H1 (cell line): ENCODE measurements around the gene MINDY1. TPM values are rescaled to one million over a fixed set of nuclear protein-coding genes. Genes with fewer than 3 reads are reported as not detected.

Source experiments
- CTCF ChIA-PET: fragments of 300-600 bp; sonication (Branson Sonifier 250); formaldehyde crosslinking; loops from one replicate; lab custom pipeline; 2021; ENCODE audit not compliant: partially characterized antibody; lab: Charles Lee
- POLR2A ChIA-PET: fragments of 300-600 bp; sonication (Branson Sonifier 250); formaldehyde crosslinking; loops from one replicate; lab custom pipeline; 2021; ENCODE audit warnings: inconsistent platforms; ENCODE audit not compliant: partially characterized antibody; lab: Charles Lee
- DNase-seq, 2 experiments: peaks; one replicate each; pipeline versions ENCODE4 v3.0.0 to v3.0.0-alpha.2; 2010 to 2022; ENCODE audit warnings: low spot score in 2 of 2, low read depth in 1 of 2, mixed read lengths in 1 of 2
- FAIRE-seq: peaks from 2 replicates; lab custom pipeline; 2011; peaks lifted over from hg19 to GRCh38; lab: Jason Lieb, UNC
- H2AFZ ChIP-seq: 2 replicates; pipeline ENCODE4 v1.8.1; 2012; ENCODE audit warnings: low read length, inconsistent platforms
- H2AK5ac ChIP-seq: 2 replicates; pipeline ENCODE4 v1.6.1; 2013; ENCODE audit warnings: low read depth, low read length
- H2BK120ac ChIP-seq: replicated peaks from 2 replicates; pipeline ENCODE3; 2013; ENCODE audit warnings: low read depth, low read length, inconsistent platforms
- H2BK12ac ChIP-seq: 2 replicates; pipeline ENCODE4 v1.6.1; 2013; ENCODE audit warnings: low read depth, low read length
- H2BK15ac ChIP-seq: 2 replicates; pipeline ENCODE4 v1.6.1; 2013; ENCODE audit warnings: low read length
- H2BK20ac ChIP-seq: 2 replicates; pipeline ENCODE4 v1.6.1; 2013; ENCODE audit warnings: low read length
- H2BK5ac ChIP-seq: 2 replicates; pipeline ENCODE4 v1.6.1; 2013; ENCODE audit warnings: low read depth, low read length
- H3K14ac ChIP-seq: 2 replicates; pipeline ENCODE4 v1.6.1; 2013; ENCODE audit warnings: inconsistent platforms; ENCODE audit not compliant: insufficient read length
- H3K18ac ChIP-seq: 2 replicates; pipeline ENCODE4 v1.6.1; 2013; ENCODE audit warnings: low read length; ENCODE audit errors: extremely low read depth
- H3K23ac ChIP-seq: 2 replicates; pipeline ENCODE4 v1.6.1; 2013; ENCODE audit warnings: inconsistent platforms; ENCODE audit not compliant: insufficient read length
- H3K23me2 ChIP-seq: 2 replicates; pipeline ENCODE4 v1.6.1; 2013; ENCODE audit warnings: low read depth, low read length
- H3K27ac ChIP-seq: 2 replicates; pipeline ENCODE4 v1.6.1; 2011; ENCODE audit warnings: low read depth, low read length, inconsistent platforms
- H3K27me3 ChIP-seq, 4 experiments: replicated peaks in 1 of 4; 1 replicate in 1 of 4; 2 replicates in 3 of 4; pipeline versions ENCODE4 v1.6.1 to v1.8.1; 2011 to 2013; ENCODE audit warnings: low read length in 3 of 4, mild to moderate bottlenecking in 3 of 4, inconsistent platforms in 2 of 4, mixed read lengths in 2 of 4, moderate library complexity in 1 of 4; ENCODE audit not compliant: control insufficient read depth in 3 of 4, insufficient read depth in 3 of 4; ENCODE audit errors: extremely low read depth in 1 of 4
- H3K36me3 ChIP-seq, 4 experiments: 2 replicates each; pipeline versions ENCODE4 v1.6.1 to v1.8.1; 2011 to 2013; ENCODE audit warnings: mild to moderate bottlenecking in 4 of 4, low read length in 3 of 4, moderate library complexity in 2 of 4, control low read depth in 1 of 4, inconsistent platforms in 1 of 4; ENCODE audit not compliant: insufficient read depth in 4 of 4, control insufficient read depth in 2 of 4
- H3K4ac ChIP-seq: replicated peaks from 2 replicates; pipeline ENCODE3; 2013; ENCODE audit warnings: low read length, low read depth, mixed read lengths, inconsistent platforms; ENCODE audit not compliant: insufficient read length
- H3K4me1 ChIP-seq, 4 experiments: replicated peaks in 1 of 4; 1 replicate in 1 of 4; 2 replicates in 3 of 4; pipeline versions ENCODE4 v1.6.1 to v1.8.1; 2011 to 2013; ENCODE audit warnings: low read length in 3 of 4, inconsistent platforms in 2 of 4, mixed read lengths in 1 of 4; ENCODE audit not compliant: insufficient read depth in 4 of 4, control insufficient read depth in 3 of 4
- H3K4me2 ChIP-seq, 2 experiments: 2 replicates each; pipeline versions ENCODE4 v1.6.1 to v1.8.1; 2011 to 2013; ENCODE audit warnings: low read depth in 2 of 2, low read length in 2 of 2, control low read depth in 1 of 2, inconsistent platforms in 1 of 2, mild to moderate bottlenecking in 1 of 2; ENCODE audit not compliant: insufficient read depth in 1 of 2
- H3K4me3 ChIP-seq, 4 experiments: fragments of 200-600, 300-600 bp in 1 of 4; sonication (generic), shearing (Covaris generic), sonication (Bioruptor Twin) in 1 of 4; 2 replicates each; pipeline versions ENCODE4 v1.5.1 to v1.8.1; 2011 to 2016; ENCODE audit warnings: low read length in 4 of 4, low read depth in 3 of 4, control low read depth in 2 of 4, inconsistent platforms in 2 of 4, mild to moderate bottlenecking in 2 of 4, mixed read lengths in 1 of 4, moderate library complexity in 1 of 4; ENCODE audit not compliant: insufficient read depth in 2 of 4; ENCODE audit errors: extremely low read depth in 1 of 4
- H3K56ac ChIP-seq: replicated peaks from 2 replicates; pipeline ENCODE3; 2013; ENCODE audit warnings: low read depth, mild to moderate bottlenecking, mixed read lengths, low read length, inconsistent platforms; ENCODE audit not compliant: insufficient read length
- H3K79me1 ChIP-seq: 2 replicates; pipeline ENCODE4 v1.6.1; 2013; ENCODE audit warnings: low read depth, low read length, control low read depth
- H3K79me2 ChIP-seq, 2 experiments: 2 replicates each; pipeline versions ENCODE4 v1.6.1 to v1.8.1; 2012 to 2013; ENCODE audit warnings: low read length in 2 of 2, mild to moderate bottlenecking in 2 of 2, inconsistent platforms in 1 of 2; ENCODE audit not compliant: insufficient read depth in 2 of 2, control insufficient read depth in 1 of 2
- H3K9ac ChIP-seq, 4 experiments: replicated peaks in 1 of 4; 1 replicate in 1 of 4; 2 replicates in 3 of 4; pipeline versions ENCODE4 v1.6.1 to v1.8.1; 2011 to 2013; ENCODE audit warnings: low read depth in 3 of 4, low read length in 3 of 4, control low read depth in 2 of 4, mild to moderate bottlenecking in 2 of 4, moderate library complexity in 2 of 4, inconsistent platforms in 1 of 4; ENCODE audit errors: extremely low read depth in 1 of 4
- H3K9me3 ChIP-seq, 2 experiments: 2 replicates each; pipeline versions ENCODE4 v1.6.1 to v1.8.1; 2012 to 2013; ENCODE audit warnings: mild to moderate bottlenecking in 2 of 2, moderate library complexity in 2 of 2, control low read depth in 1 of 2, inconsistent platforms in 1 of 2, low read depth in 1 of 2, low read length in 1 of 2, mixed read lengths in 1 of 2; ENCODE audit not compliant: insufficient read depth in 2 of 2
- H4K20me1 ChIP-seq, 2 experiments: replicated peaks in 1 of 2; 2 replicates each; pipeline versions ENCODE3 to v1.8.1; 2011 to 2013; ENCODE audit warnings: inconsistent platforms in 2 of 2, low read length in 2 of 2, mild to moderate bottlenecking in 1 of 2; ENCODE audit not compliant: insufficient read depth in 2 of 2, control insufficient read depth in 1 of 2
- H4K5ac ChIP-seq: 2 replicates; pipeline ENCODE4 v1.6.1; 2013; ENCODE audit warnings: low read length, low read depth, mixed read lengths, inconsistent platforms; ENCODE audit not compliant: insufficient read length
- H4K8ac ChIP-seq: 2 replicates; pipeline ENCODE4 v1.8.0; 2013; ENCODE audit warnings: mild to moderate bottlenecking, moderate library complexity, low read length, inconsistent platforms; ENCODE audit not compliant: insufficient read depth; ENCODE audit errors: extremely low read depth
- H4K91ac ChIP-seq: replicated peaks from 2 replicates; pipeline ENCODE3; 2013; ENCODE audit warnings: low read length, mixed read lengths, inconsistent platforms; ENCODE audit not compliant: insufficient read length
- E2F6 ChIP-seq: IDR thresholded peaks from 2 replicates; pipeline ENCODE4 v1.6.1; 2012; ENCODE audit warnings: inconsistent platforms
- WGBS, 2 experiments: shearing (Covaris generic) in 1 of 2; methylation state at CpG; one replicate each; pipeline versions ENCODE4 v1.1.6 to v1.1.7; 2013 to 2015; ENCODE audit warnings: low lambda C conversion rate in 2 of 2, mixed read lengths in 2 of 2, inconsistent platforms in 1 of 2, low coverage in 1 of 2, missing lambda C conversion rate in 1 of 2; ENCODE audit not compliant: insufficient replicate concordance in 2 of 2, insufficient coverage in 1 of 2, insufficient read length in 1 of 2; ENCODE audit errors: extremely low coverage in 1 of 2, missing lambda C conversion rate in 1 of 2; 5-methylcytosine and 5-hydroxymethylcytosine counted together
- polyA plus RNA-seq, 7 experiments: library from polyadenylated mRNA; depleted of rRNA in 3 of 7; stranded (reverse) in 5 of 7; unstranded in 2 of 7; fragments of >200 nt in 5 of 7; fragments of 200-250 nt in 2 of 7; gene quantifications; 1 replicate in 5 of 7; 2 replicates in 1 of 7; 4 replicates in 1 of 7; pipeline versions ENCODE4 v1.2.1 to v1.2.3, GENCODE V29; 2011 to 2013; ENCODE audit warnings: missing spikeins in 2 of 7, mixed read lengths in 2 of 7
- total RNA-seq: library from RNA; stranded (reverse); fragmentation: NEBNext Ultra II Directional; extraction: Animal tissue kit (Norgen Biotek cat#: 25700); gene quantifications from 2 replicates; pipeline ENCODE4 v1.2.1, GENCODE V29; 2021

Gene MINDY1
- total and polyA plus RNA-seq, 2 of the 8 experiments (the other 6 are each of a cell fraction or from before 2014, with no cell fraction given): 10.3 to 11.4 TPM

DNA sequence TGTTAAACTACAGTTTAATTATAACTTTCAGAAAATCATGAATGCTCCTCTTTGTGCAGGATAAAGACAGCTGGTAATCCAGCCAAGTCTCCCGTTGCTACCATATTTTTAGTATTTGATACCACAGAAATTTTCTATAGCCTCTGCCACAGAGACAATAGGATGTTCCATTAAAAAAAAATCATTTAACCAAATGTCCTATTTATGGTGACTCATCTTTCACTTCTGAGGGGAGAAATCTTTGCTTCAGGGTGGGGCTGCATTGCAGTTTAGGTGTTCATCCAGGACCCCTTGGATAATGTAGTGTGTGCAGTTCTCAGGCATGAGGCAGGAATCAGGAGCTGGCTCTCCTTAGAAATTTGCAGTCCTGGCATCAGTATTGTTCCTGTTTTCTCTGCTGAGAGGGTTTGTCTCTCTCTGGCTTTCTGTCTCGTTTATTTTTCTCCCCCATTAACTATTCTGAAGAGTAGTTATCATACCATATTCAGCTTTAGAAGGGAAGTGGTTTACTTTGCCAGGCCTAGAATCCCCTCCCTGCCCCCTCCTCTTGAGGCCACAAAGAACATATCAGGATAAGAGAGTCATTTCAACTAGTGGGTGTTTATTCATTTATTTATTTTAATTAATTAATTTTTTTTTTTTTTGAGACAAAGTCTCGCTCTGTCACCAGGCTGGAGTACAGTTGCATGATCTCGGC, 4.6 kb upstream of the MINDY1 start:
- CTCF ChIA-PET: interaction anchor here (0.5 to 1.4 kb wide), 5 partner anchors 10 to 297 kb away, joined by 3 to 8 read pairs (median 3); no protein-coding TSS in a partner anchor
- H2AFZ ChIP-seq: no peak overlapping the region
- no peak overlapping the region for H3K23ac ChIP-seq
- peaks cover 5 to 9% (median 6%) of the 10 kb centered on the region in 4 experiments; a peak in 6 of 7 replicates for H3K4me1 ChIP-seq
- POLR2A ChIA-PET: interaction anchor here (0.7 to 1.3 kb wide), 3 partner anchors 31 to 576 kb away, joined by 3 read pairs; no protein-coding TSS in a partner anchor
- no peaks in the 10 kb centered on the region for H3K79me1 ChIP-seq
- WGBS, 2 experiments: 91% methylated on average over 4 of the region's 4 CpGs; no CpG with 5 or more reads in 1 of the 2 experiments
- FAIRE-seq (no peak), DNase-seq (no peak)
- H2BK15ac ChIP-seq: no peak overlapping the region
- no peak overlapping the region for H2BK12ac ChIP-seq
- no peak overlapping the region for H3K4me2 ChIP-seq
- H3K27ac ChIP-seq: no peak overlapping the region
- no peak overlapping the region for H3K4ac ChIP-seq
- no peaks in the 10 kb centered on the region for H3K27me3 ChIP-seq
- H4K5ac ChIP-seq: no peak overlapping the region
- H3K18ac ChIP-seq: no peak overlapping the region
- TF ChIP-seq E2F6: no peak
- peaks cover 4% of the 10 kb centered on the region for H3K23me2 ChIP-seq
- no peaks in the 10 kb centered on the region for H3K36me3 ChIP-seq
- no peak overlapping the region for H3K4me3 ChIP-seq
- no peak overlapping the region for H3K56ac ChIP-seq
- no peak overlapping the region for H3K14ac ChIP-seq
- no peak overlapping the region for H2BK5ac ChIP-seq
- no peak overlapping the region for H2BK120ac ChIP-seq
- no peaks in the 10 kb centered on the region for H4K20me1 ChIP-seq
- H3K79me2 ChIP-seq: peaks cover 0 to 5% of the 10 kb centered on the region in 2 experiments; a peak in 2 of 4 replicates
- H3K9ac ChIP-seq: no peak overlapping the region
- H3K9me3 ChIP-seq: no peaks in the 10 kb centered on the region
- H2AK5ac ChIP-seq: no peak overlapping the region
- no peak overlapping the region for H4K8ac ChIP-seq
- H4K91ac ChIP-seq: no peak overlapping the region
- H2BK20ac ChIP-seq: no peak overlapping the region
